Left lung (tissue), 10 donors: ENCODE measurements around the gene SHISA6. TPM values are rescaled to one million over a fixed set of nuclear protein-coding genes. Genes with fewer than 3 reads are reported as not detected.

ENCODE experiments used
- ATAC-seq: fragments of 200-7000 bp; cut with Tn5 transposase; one replicate; pipeline ENCODE4 v1.9.1; 2020; ENCODE audit warnings: moderate library complexity
- DNase-seq, 4 donors: peaks; one replicate each; pipeline ENCODE4 v3.0.0-alpha.2; 2013 to 2020
- H3K27ac ChIP-seq, 2 donors: fragments of 200-600 bp; sonication (generic) in 1 of 2; one replicate each; pipeline versions ENCODE4 v1.5.0 to v1.8.0; 2020 to 2021
- H3K27me3 ChIP-seq, 2 donors: fragments of 200-600 bp; sonication (generic) in 1 of 2; one replicate each; pipeline versions ENCODE4 v1.5.0 to v1.8.0; 2020 to 2021
- H3K36me3 ChIP-seq, 2 donors: fragments of 200-600 bp; sonication (generic) in 1 of 2; one replicate each; pipeline versions ENCODE4 v1.5.0 to v1.8.0; 2020 to 2021
- H3K4me1 ChIP-seq, 2 donors: fragments of 200-600 bp; one replicate each; pipeline ENCODE4 v1.8.0; 2021
- H3K4me3 ChIP-seq, 2 donors: fragments of 200-600 bp; sonication (generic) in 1 of 2; one replicate each; pipeline versions ENCODE4 v1.5.0 to v1.8.0; 2020 to 2021; ENCODE audit warnings: mild to moderate bottlenecking in 1 of 2
- H3K9me3 ChIP-seq, 2 donors: fragments of 200-600 bp; sonication (generic) in 1 of 2; one replicate each; pipeline versions ENCODE4 v1.5.0 to v1.8.0; 2020 to 2021
- CTCF ChIP-seq, 2 donors: fragments of 200-600 bp; sonication (generic) in 1 of 2; IDR thresholded peaks; one replicate each; pipeline versions ENCODE4 v1.5.0 to v1.8.0; 2021; ENCODE audit warnings: antibody characterized with exemption in 2 of 2
- intact Hi-C, 2 donors: fragments of 100-400 bp; cut with DNase I; formaldehyde crosslinking; loops; one replicate each; pipeline versions ENCODE4 v1.11.2 to v1.14.2; 2022
- polyA plus RNA-seq, 6 donors: library from polyadenylated mRNA; unstranded; fragments of 120-200 nt; gene quantifications; one replicate each; pipeline ENCODE4 v1.2.1, GENCODE V29; 2013; ENCODE audit not compliant: insufficient read length in 6 of 6
- total RNA-seq, 2 donors: library from RNA; stranded (reverse); fragmentation: NEBNext Ultra II Directional; extraction: Animal tissue kit (Norgen Biotek cat#: 25700); gene quantifications; one replicate each; pipeline ENCODE4 v1.2.1, GENCODE V29; 2021
- donor health status: DM: no; HTN: yes; CAD: no.
- donor health status: DM: no; HTN: no; CAD: no.

SHISA6 gene
- total and polyA plus RNA-seq, 8 donors: 0.06 to 0.38 (median 0.19) TPM; not detected in 1

DNA sequence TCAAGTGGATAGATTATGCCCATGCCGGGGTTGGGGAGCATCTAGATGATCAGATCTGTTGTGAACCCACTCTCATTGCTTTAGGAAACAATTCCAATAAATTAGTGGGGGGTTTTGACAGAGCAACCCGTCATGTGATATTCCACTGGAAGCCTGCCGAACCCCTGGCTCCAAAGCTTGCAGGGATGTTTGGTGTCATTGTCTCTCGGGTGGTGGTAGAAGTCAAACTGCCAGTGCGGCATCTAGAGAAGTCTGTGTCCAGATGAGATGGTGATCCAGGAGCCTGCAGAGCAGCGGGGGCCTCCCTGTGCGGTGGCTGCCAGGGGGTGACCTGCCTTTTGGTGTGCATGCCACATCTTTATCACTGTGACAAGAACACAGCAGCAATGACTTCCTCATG lies 91.7 kb downstream of the SHISA6 start:
- no peaks in the 10 kb centered on the region for H3K27me3 ChIP-seq
- no peak overlapping the region for H3K27ac ChIP-seq
- DNase-seq (no peak), ATAC-seq (no peak)
- H3K4me1 ChIP-seq: no peaks in the 10 kb centered on the region
- no peak overlapping the region for H3K4me3 ChIP-seq
- intact Hi-C loops: no loop called here
- H3K9me3 ChIP-seq: no peaks in the 10 kb centered on the region
- no peaks in the 10 kb centered on the region for H3K36me3 ChIP-seq
- TF ChIP-seq CTCF (IDR thresholded peaks at IDR 0.05): no peak

DNA sequence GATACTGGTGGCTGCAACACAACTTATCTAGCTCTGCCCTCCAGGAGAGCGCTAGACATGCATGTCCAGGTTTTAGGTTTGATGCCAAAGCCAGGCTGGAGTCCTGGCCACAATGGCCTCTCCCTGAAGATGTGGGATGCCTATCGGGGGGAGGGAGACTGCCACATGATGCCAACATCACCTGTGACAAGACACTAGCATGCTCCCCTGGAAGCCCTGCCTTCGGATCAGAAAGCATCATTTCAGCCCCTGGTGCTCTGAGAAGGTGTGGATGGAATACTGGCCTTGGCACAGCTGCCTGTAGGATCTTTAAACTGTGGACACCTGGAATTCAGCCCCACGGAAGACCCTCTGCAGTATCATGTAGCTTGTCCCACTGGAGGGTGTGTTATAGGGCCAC lies 93.5 kb downstream of the SHISA6 start:
- H3K36me3 ChIP-seq: no peaks in the 10 kb centered on the region
- no peak for DNase-seq
- H3K4me1 ChIP-seq: no peaks in the 10 kb centered on the region
- TF ChIP-seq CTCF (IDR thresholded peaks at IDR 0.05): no peak
- H3K9me3 ChIP-seq: no peaks in the 10 kb centered on the region
- no peak overlapping the region for H3K4me3 ChIP-seq
- intact Hi-C loops: no loop called here
- H3K27me3 ChIP-seq: no peaks in the 10 kb centered on the region
- no peak overlapping the region for H3K27ac ChIP-seq
- no peak for ATAC-seq

DNA sequence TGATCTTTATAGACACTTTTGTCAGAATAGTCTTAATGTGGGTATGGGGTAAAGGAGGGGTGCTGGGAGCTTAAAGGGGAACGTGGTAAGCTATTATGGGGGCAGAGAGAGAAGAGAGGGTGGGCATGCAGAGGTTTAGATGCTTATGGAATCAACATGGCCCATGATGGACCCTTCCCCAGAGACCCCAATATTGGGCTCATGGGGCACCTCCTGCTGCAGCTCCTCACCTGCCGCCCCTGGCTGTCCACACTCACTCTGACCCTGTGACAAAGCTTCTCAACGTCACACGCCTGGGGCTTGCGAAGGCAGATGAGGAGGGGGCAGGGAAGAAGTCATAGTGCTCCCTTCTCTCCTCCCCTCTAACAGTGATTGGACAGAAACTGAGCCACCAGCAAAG lies 95.3 kb downstream of the SHISA6 start:
- Histone ChIP-seq H3K4me3 (no peak overlapping the region), H3K4me1 (no peaks in the 10 kb centered on the region), H3K36me3 (no peaks in the 10 kb centered on the region), H3K27ac (no peak overlapping the region), H3K27me3 (no peaks in the 10 kb centered on the region), H3K9me3 (no peaks in the 10 kb centered on the region)
- intact Hi-C loops: no loop called here
- TF ChIP-seq CTCF (IDR thresholded peaks at IDR 0.05): no peak
- DNase-seq (no peak), ATAC-seq (no peak)

DNA sequence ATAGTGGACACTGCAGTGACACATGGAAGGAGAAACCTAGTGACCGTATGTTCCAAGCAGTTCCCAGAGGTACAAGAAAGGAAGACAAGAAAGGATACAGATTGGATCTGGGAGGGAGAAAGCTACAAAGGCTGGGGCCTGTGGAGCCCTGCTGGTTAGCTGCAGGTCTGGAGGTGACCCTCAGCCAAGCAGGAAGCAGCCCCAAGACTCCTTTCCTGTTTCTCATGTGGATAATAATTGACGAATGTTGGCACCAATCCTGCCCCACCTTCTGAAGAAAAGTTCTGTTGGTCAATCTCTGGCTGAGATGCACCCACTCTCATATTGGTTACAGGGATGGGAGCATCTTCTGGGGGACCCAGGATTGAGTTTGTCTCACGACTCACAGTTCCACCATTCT lies 99.8 kb downstream of the SHISA6 start:
- no peak for DNase-seq
- no peak for TF ChIP-seq CTCF (IDR thresholded peaks at IDR 0.05)
- Histone ChIP-seq H3K36me3 (no peaks in the 10 kb centered on the region), H3K27me3 (no peaks in the 10 kb centered on the region), H3K9me3 (no peaks in the 10 kb centered on the region), H3K27ac (no peak overlapping the region), H3K4me1 (no peaks in the 10 kb centered on the region), H3K4me3 (no peak overlapping the region)
- no peak for ATAC-seq
- intact Hi-C loops: no loop called here

GRCh38 chr17:11342138-11342537 lies 101.1 kb downstream of the SHISA6 start:
- no peak for ATAC-seq

More at GRCh38 chr17:11342138-11342537, 101.1 kb downstream of the SHISA6 start:
- Histone ChIP-seq H3K4me3 (no peak overlapping the region), H3K9me3 (no peaks in the 10 kb centered on the region), H3K36me3 (no peaks in the 10 kb centered on the region), H3K27ac (no peak overlapping the region), H3K27me3 (no peaks in the 10 kb centered on the region), H3K4me1 (no peaks in the 10 kb centered on the region)
- intact Hi-C loops: no loop called here
- TF ChIP-seq CTCF (IDR thresholded peaks at IDR 0.05): no peak
- no peak for DNase-seq
